ENCODE measurements around the gene SLC24A3.

DNA sequence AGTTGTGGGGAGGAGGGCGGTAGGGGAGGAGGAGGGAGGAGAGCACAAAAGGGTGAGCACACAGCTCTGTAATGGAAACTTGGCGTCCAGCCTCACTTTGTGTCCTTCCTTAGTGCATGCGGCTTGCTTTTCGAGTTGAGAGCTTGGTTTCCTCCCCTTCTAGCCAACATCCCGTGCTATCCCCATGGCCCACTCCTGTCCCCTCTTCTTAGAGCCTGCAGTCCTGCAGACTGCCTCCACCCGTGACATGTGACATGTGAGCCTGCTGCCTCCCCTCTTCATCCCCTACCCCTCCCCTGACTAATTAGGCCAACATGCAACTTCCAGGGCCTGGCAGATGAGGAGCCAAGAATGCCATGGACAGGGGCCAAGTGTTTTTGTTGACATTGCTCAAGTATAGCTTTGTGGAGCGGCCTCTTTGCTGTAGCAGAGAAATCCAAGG is 63.2 kb downstream of the SLC24A3 start:
- TF ChIP-seq, protein P1, sequence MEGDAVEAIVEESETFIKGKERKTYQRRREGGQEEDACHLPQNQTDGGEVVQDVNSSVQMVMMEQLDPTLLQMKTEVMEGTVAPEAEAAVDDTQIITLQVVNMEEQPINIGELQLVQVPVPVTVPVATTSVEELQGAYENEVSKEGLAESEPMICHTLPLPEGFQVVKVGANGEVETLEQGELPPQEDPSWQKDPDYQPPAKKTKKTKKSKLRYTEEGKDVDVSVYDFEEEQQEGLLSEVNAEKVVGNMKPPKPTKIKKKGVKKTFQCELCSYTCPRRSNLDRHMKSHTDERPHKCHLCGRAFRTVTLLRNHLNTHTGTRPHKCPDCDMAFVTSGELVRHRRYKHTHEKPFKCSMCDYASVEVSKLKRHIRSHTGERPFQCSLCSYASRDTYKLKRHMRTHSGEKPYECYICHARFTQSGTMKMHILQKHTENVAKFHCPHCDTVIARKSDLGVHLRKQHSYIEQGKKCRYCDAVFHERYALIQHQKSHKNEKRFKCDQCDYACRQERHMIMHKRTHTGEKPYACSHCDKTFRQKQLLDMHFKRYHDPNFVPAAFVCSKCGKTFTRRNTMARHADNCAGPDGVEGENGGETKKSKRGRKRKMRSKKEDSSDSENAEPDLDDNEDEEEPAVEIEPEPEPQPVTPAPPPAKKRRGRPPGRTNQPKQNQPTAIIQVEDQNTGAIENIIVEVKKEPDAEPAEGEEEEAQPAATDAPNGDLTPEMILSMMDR (IDR thresholded peaks at IDR 0.05) = no peak
- TF ChIP-seq POLR2A (IDR thresholded peaks at IDR 0.05) (no peak), EP300 (IDR thresholded peaks at IDR 0.05) (no peak)
